GM21717 (cell line): Measurements from ENCODE around the gene PAQR9.

Experiments
- ATAC-seq: cut with Tn5 transposase; IDR thresholded peaks from one replicate; pipeline ENCODE4 v1.9.1; 2021; ENCODE audit warnings: mild to moderate bottlenecking, moderate library complexity; ENCODE audit not compliant: unreplicated experiment

Gene PAQR9

GRCh38 chr3:142983318-142983717 is 19.8 kb upstream of the PAQR9 start:
- ATAC-seq = no peak

DNA sequence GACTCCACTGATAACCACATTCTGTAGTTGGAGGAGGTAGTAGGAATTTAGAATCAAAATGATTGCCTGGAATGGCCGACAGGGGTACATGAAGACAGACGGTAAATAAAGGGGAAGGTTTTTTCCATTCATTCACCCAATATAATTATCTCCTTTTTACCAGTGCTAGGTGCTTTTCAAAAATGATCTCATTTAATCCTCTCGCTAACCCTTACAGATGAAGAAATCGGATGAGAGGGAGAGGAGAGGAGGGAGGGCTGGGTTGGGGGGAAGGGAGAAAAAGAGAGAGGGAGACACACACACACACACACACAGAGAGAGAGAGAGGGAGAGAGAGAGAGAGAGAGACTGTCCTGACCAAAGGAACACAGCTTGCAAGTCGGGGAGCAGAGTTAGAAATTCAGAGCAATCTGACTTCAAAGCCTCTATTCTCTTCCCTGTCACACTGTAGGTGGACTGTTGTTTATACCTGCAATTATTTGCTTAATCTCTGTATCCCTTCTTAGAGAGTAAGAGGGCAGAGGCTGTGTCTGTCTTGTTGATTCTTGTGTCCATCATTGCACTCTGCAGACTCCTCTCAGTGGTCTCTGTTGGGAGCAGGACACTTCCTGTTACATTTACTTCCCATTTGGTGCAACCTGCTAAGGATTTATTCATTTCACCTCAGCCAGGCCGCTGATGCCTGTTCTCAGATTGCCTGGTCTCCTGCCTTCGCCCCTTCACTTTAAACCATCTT is 18.7 kb upstream of the PAQR9 start:
- no peak for ATAC-seq

GRCh38 chr3:142981108-142981507 is 17.6 kb upstream of the PAQR9 start:
- ATAC-seq = no peak

- no peak for ATAC-seq
Observed at GRCh38 chr3:142977399-142977728, 13.9 kb upstream of the PAQR9 start.

GRCh38 chr3:142976621-142977398 is 13.3 kb upstream of the PAQR9 start:
- ATAC-seq = no peak

GRCh38 chr3:142975316-142975995 is 12.0 kb upstream of the PAQR9 start:
- ATAC-seq = no peak

DNA sequence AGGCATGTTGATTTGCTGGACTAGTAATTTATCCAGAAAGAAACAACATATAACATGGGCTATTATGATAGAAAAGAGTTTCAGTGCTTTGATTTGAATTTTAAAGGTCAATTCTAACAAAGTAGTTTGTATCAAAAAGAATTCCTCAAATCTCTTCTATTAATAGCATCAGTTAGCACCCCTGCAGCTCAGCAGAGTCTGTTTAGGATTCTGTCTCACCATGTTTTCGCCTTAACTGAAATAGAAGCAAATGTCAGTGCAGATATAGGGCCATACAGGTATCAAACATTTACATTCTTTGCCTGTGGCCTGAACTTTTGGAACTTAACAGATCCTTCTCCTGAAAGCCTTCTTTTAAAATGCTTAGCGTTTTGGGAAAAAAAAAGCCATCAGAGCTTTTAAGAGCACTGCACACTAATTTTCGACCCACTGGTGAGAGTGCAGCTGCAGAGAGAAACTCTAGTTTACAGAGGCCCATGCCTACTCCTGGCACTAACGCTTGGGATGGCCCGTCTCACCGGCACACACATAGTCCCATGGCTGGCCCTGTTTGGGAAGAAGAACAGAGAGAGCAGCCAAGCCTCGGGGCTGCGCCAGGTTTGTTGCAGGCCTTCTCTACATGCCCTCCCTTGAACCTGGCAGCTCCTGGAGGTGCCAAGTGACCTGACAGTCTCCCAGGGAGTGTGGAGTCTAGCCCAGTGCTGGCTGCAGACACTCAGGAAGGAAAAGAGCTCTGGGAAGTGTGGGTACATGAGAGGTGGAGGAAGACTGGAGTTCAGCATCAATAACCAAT is 9.9 kb upstream of the PAQR9 start:
- no peak for ATAC-seq

DNA sequence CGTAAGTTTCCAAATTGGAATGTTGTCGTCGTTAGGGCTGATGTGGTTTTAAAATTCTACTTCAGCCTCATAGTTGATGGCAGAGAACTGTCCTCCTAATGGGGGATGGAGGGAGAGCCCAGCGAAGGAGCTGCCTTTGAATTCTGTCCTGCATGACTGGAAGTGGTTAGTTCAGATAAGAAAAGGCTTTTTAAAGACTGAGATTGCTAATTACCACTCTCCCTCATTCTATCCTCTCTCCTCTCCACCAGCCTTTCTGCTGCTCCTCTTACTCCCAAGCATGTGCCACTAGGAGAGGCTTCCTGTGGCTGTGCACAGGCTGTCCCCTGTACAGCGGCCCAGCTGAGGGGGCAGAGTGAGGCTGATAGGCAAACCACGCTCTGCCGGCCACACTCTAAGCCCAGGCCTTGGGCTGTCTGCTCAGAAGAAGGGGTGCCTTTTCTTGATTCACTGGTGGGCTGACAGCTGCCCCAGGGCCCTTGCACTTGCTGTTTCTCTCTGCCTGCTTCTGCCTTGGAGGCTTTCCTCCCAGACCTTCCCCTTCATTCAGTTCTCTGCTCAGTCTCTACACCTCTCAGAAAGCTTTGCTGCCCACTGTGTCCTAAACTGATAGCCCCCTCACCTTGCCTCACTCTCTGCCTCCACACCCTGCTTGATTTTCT is 8.7 kb upstream of the PAQR9 start:
- ATAC-seq = no peak

DNA sequence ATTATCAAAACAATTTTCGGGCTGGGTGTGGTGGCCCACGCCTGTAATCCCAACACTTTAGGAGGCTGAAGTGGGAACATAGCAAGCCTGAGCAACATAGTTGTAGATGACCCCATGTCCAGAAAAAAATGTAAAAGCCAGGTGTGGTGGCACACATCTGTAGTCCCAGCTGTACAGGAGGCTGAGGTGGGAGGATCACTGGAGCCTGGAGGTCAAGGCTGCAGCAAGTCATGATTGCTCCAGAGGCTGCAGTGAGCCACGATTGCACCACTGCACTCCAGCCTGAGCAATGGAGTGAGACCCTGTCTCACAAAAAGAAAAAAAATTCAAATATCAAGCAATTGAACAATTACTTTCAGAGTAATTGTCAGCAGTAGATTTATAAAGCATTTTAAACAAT is 8.0 kb upstream of the PAQR9 start:
- ATAC-seq = no peak

- ATAC-seq = no peak
Observed at GRCh38 chr3:142968319-142969025, 5.0 kb upstream of the PAQR9 start.

DNA sequence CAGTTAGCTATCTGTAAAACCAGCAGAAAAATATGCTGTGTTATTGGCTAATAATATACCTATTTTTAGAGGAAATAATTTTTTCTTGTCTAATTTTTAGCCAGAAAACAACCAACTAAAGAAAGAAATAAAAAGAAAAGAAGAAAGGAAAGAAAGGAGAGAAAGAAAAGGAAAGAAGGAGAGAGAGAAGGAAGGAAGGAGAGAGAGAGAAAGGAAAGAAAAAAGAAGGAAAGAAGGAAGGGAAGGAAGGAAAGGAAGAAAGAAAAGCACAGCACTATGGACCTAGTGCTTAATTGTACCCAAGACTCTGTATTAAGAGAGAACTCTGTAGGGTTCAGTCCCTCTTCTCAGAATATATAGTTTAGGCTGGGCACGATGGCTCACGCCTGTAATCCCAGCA is 3.3 kb upstream of the PAQR9 start:
- no peak for ATAC-seq

DNA sequence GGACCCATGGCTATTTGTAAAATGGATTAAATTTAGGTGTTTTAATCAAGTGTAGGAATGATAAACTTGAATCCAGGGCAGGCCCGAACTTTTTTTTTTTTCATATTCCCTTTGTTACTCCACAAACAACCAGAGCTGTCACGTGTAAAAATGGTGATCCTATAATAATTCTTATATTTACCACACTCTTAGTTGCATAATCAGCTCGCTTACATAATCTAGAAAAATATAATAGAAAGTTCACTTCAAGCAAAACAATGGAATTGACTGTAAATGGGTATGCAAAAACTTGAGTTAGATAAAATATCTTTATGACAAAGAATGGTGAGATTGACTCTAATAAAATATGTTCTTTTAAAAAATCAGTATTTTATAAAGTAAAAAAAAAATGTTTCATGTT is 2.1 kb upstream of the PAQR9 start:
- no peak for ATAC-seq

- ATAC-seq = peak; percentile 33
Observed at GRCh38 chr3:142963234-142963515, 299 bp downstream of the PAQR9 start.

- ATAC-seq = no peak
Observed at GRCh38 chr3:142962520-142963233, 797 bp downstream of the PAQR9 start.

GRCh38 chr3:142962175-142962519 is 1.3 kb downstream of the PAQR9 start:
- no peak for ATAC-seq

DNA sequence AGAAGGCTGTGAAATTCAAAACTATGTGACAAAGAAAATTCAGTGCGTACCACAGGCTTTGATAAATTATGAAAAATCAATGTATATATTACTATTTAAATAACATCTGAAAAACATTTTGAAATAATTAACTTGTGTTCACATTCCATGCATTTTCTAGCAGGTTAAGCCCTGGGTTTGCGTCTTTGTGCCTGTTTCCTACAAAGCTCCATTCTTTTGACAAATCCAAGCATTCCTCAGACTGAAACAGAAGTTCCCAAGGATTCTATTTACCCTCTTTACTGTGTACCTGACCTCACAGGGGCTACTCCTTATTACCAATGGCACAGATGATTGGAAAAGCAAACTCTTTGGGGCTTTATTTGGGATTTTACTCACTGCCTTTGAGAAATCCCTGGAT is 1.9 kb downstream of the PAQR9 start:
- ATAC-seq = no peak

- no peak for ATAC-seq
Observed at GRCh38 chr3:142960322-142960850, 3.1 kb downstream of the PAQR9 start.

DNA sequence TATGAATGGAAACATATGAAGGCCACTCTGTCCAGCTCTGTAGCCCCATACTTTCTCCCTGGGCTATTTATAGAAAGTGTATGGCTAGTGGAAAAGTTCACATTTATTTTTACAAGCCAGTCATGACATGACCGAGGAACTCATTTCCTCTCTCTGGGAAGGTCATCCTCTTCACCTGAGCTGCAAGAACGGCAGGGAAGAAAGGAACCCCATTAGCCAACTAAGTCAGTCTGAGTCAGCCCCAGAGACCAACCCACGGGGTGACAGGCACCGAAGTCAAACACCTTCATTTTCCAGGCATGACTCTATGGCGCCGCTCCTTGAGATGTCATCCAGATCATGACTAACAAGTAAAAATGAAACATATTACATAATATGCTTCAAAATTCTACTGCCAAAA is 4.8 kb downstream of the PAQR9 start:
- ATAC-seq = no peak

DNA sequence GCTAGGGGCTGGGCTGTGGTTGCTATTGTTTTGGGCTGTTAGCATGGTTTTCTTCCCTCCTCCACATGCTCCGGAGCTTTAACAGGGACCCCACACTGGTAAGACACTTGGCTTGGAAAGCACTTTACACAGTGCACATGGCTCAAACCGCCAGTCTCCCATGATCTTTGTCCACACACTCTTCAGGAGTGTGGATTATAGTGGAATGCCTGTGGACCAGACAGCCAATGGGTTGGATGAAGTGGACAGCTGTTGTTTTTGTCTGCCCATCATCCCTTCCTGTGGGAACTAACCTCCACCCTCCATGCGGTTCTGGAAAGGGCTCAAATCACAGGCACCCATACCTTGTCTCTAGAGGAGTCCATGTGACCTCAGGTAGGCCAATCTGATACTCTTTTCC is 10.0 kb downstream of the PAQR9 start:
- ATAC-seq = no peak
